HepG2 (cell line): ENCODE measurements around the gene FANCE. TPM values are rescaled to one million over a fixed set of nuclear protein-coding genes. Genes with fewer than 3 reads are reported as not detected.

Source experiments
- ATAC-seq: fragments of 200-7000 bp; cut with Tn5 transposase; 3 replicates; pipeline ENCODE4 v1.9.1; 2020; ENCODE audit warnings: mild to moderate bottlenecking, moderate library complexity
- BruUV-seq: library from RNA; stranded (reverse); fragments of 400-500 nt; replicated peaks from 2 replicates; lab custom pipeline; 2021; lab: Mats Ljungman, UMichigan
- CTCF ChIA-PET: fragments of 300-600 bp; formaldehyde crosslinking; extraction: SDS; loops from one replicate; lab custom pipeline; 2021; ENCODE audit warnings: low total read pairs, inconsistent platforms, low intra/inter-chr PET ratio; lab: Yijun Ruan, JAX
- POLR2A ChIA-PET: fragments of 350-600 bp; sonication (Branson Sonifier 250); formaldehyde crosslinking; loops from one replicate; lab custom pipeline; 2020; ENCODE audit warnings: antibody characterized with exemption, inconsistent platforms; lab: Yijun Ruan, JAX
- DNase-seq: peaks from one replicate; pipeline ENCODE4 v3.0.0-alpha.2; 2015; ENCODE audit warnings: low spot score
- FAIRE-seq: peaks from 3 replicates; lab custom pipeline; 2011; peaks lifted over from hg19 to GRCh38; lab: Jason Lieb, UNC
- H2AFZ ChIP-seq: one replicate; pipeline ENCODE4 v1.6.1; 2011; ENCODE audit warnings: low read length, inconsistent platforms
- H3K27ac ChIP-seq: fragments of 300-600 bp; 3 replicates; pipeline ENCODE4 v1.8.0; 2011; ENCODE audit warnings: mixed run types, mild to moderate bottlenecking, mixed read lengths, low read length, inconsistent platforms; ENCODE audit not compliant: insufficient read depth; ENCODE audit errors: extremely low read length
- H3K27me3 ChIP-seq, 2 experiments: fragments of 200-600 bp in 1 of 2; 2 replicates in 1 of 2; 3 replicates in 1 of 2; pipeline versions ENCODE4 v1.6.0 to v1.8.0; 2011; ENCODE audit warnings: low read length in 2 of 2, mild to moderate bottlenecking in 2 of 2, moderate library complexity in 2 of 2, inconsistent platforms in 1 of 2; ENCODE audit not compliant: insufficient read depth in 2 of 2, control insufficient read depth in 1 of 2
- H3K36me3 ChIP-seq, 2 experiments: fragments of 200-600 bp in 1 of 2; replicated peaks in 1 of 2; 2 replicates in 1 of 2; 3 replicates in 1 of 2; pipeline versions ENCODE4 v1.5.1 to v1.8.0; 2011; ENCODE audit warnings: low read length in 2 of 2, inconsistent platforms in 1 of 2; ENCODE audit not compliant: insufficient read depth in 2 of 2, control insufficient read depth in 1 of 2
- H3K4me1 ChIP-seq: 2 replicates; pipeline ENCODE4 v1.5.1; 2012; ENCODE audit warnings: low read length, inconsistent platforms; ENCODE audit not compliant: insufficient read depth
- H3K4me2 ChIP-seq: 2 replicates; pipeline ENCODE4 v1.6.0; 2011; ENCODE audit warnings: low read depth, low read length, inconsistent platforms
- H3K4me3 ChIP-seq, 3 experiments: fragments of 200-600 bp in 1 of 3; sonication (generic), shearing (Covaris generic) in 1 of 3; replicated peaks in 1 of 3; 2 replicates each; pipeline ENCODE4 v1.5.1; 2011 to 2016; ENCODE audit warnings: low read length in 3 of 3, inconsistent platforms in 2 of 3, low read depth in 2 of 3, mild to moderate bottlenecking in 2 of 3, control low read depth in 1 of 3, mixed read lengths in 1 of 3; ENCODE audit not compliant: insufficient read depth in 1 of 3
- H3K79me2 ChIP-seq: one replicate; pipeline ENCODE4 v1.6.1; 2011; ENCODE audit warnings: low read length, inconsistent platforms; ENCODE audit not compliant: insufficient read depth
- H3K9ac ChIP-seq: 2 replicates; pipeline ENCODE4 v1.6.0; 2011; ENCODE audit warnings: mild to moderate bottlenecking, low read depth, low read length, inconsistent platforms; ENCODE audit not compliant: insufficient read depth
- H3K9me3 ChIP-seq: 2 replicates; pipeline ENCODE4 v1.5.1; 2012; ENCODE audit warnings: mild to moderate bottlenecking, low read length
- H4K20me1 ChIP-seq: 2 replicates; pipeline ENCODE4 v1.6.0; 2011; ENCODE audit warnings: inconsistent platforms, mild to moderate bottlenecking, low read length, moderate library complexity; ENCODE audit not compliant: insufficient read depth
- ARID2 ChIP-seq: sonication (generic); formaldehyde crosslinking; IDR thresholded peaks from 2 replicates; pipeline ENCODE4 v1.8.1; 2022; ENCODE audit warnings: mild to moderate bottlenecking, missing genetic modification reagents, borderline replicate concordance
- ATF3 ChIP-seq: sonication (generic); formaldehyde crosslinking; IDR thresholded peaks from 2 replicates; pipeline ENCODE4 v1.4.0; 2020; ENCODE audit warnings: missing genetic modification reagents
- DBP ChIP-seq: sonication (generic); formaldehyde crosslinking; IDR thresholded peaks from 2 replicates; pipeline ENCODE4 v1.4.0; 2020; ENCODE audit warnings: missing genetic modification reagents; ENCODE audit errors: not compliant biosample characterization
- ELF3 ChIP-seq: IDR thresholded peaks from 2 replicates; pipeline ENCODE4 v1.6.1; 2016; ENCODE audit warnings: missing genetic modification reagents, missing compliant biosample characterization
- GABPB1 ChIP-seq: IDR thresholded peaks from 2 replicates; pipeline ENCODE4 v1.6.1; 2016; ENCODE audit warnings: mild to moderate bottlenecking, missing genetic modification reagents, moderate library complexity, missing compliant biosample characterization
- HNRNPLL ChIP-seq: fragments of 200-400 bp; formaldehyde crosslinking; IDR thresholded peaks from 2 replicates; pipeline ENCODE4 v1.6.1; 2017; ENCODE audit warnings: mild to moderate bottlenecking, low read depth, low read length; ENCODE audit not compliant: poor library complexity, severe bottlenecking
- MED1 ChIP-seq: sonication (generic); formaldehyde crosslinking; IDR thresholded peaks from 2 replicates; pipeline ENCODE4 v1.4.0; 2020; ENCODE audit warnings: missing genetic modification reagents
- THAP7 ChIP-seq: sonication (generic); formaldehyde crosslinking; IDR thresholded peaks from 2 replicates; pipeline ENCODE4 v1.8.1; 2023; ENCODE audit warnings: mild to moderate bottlenecking, missing genetic modification reagents
- ZNF251 ChIP-seq: sonication (generic); formaldehyde crosslinking; IDR thresholded peaks from 2 replicates; pipeline ENCODE4 v1.9.0; 2021; ENCODE audit warnings: mild to moderate bottlenecking, missing genetic modification reagents
- ZNF34 ChIP-seq: sonication (generic); formaldehyde crosslinking; IDR thresholded peaks from 2 replicates; pipeline ENCODE4 v1.4.0; 2020; ENCODE audit warnings: mild to moderate bottlenecking, missing genetic modification reagents, borderline replicate concordance
- ZNF773 ChIP-seq: sonication (generic); formaldehyde crosslinking; IDR thresholded peaks from 2 replicates; pipeline ENCODE4 v1.4.0; 2020; ENCODE audit warnings: missing genetic modification reagents, borderline replicate concordance
- ZNF878 ChIP-seq: sonication (generic); formaldehyde crosslinking; IDR thresholded peaks from 2 replicates; pipeline ENCODE4 v1.8.1; 2023; ENCODE audit warnings: mild to moderate bottlenecking, missing genetic modification reagents, moderate library complexity
- WGBS: methylation state at CpG from one replicate; pipeline ENCODE4 v1.1.6; 2017; ENCODE audit warnings: low lambda C conversion rate; 5-methylcytosine and 5-hydroxymethylcytosine counted together
- in situ Hi-C: cut with HindIII; loops from 2 replicates; pipeline ENCODE4 v1.10.0; 2017; ENCODE audit warnings: low pct_unique_long_range_greater_than_20kb; ENCODE audit not compliant: extremely low pct_ligation_motif_present
- intact Hi-C: fragments of 100-400 bp; cut with micrococcal nuclease; formaldehyde crosslinking; loops from one replicate; pipeline ENCODE4 v1.10.0; 2022; ENCODE audit not compliant: unreplicated experiment
- polyA plus RNA-seq, 8 experiments: library from polyadenylated mRNA; depleted of rRNA in 3 of 8; stranded (reverse) in 7 of 8; unstranded in 1 of 8; fragments of >200 nt; fragmentation: Illumina TruSeq in 4 of 8; extraction: Trizol in 4 of 8; gene quantifications; 2 replicates each; pipeline versions ENCODE4 v1.2.1 to v1.2.3, GENCODE V29; 2011 to 2016; ENCODE audit warnings: low read depth in 4 of 8, missing spikeins in 1 of 8, mixed read lengths in 1 of 8; ENCODE audit not compliant: insufficient read depth in 1 of 8
- total RNA-seq, 5 experiments: library from RNA; depleted of rRNA; stranded (reverse); fragments of >200 nt; fragmentation: Illumina TruSeq; extraction: Trizol; gene quantifications; 2 replicates each; pipeline ENCODE4 v1.2.3, GENCODE V29; 2016; ENCODE audit warnings: low read depth in 1 of 5
- TF ChIP-seq, protein P1 (sequence below): sonication (generic); formaldehyde crosslinking; IDR thresholded peaks from 2 replicates; pipeline ENCODE4 v1.5.1; 2020; ENCODE audit warnings: mild to moderate bottlenecking, missing genetic modification reagents, borderline replicate concordance
- TF ChIP-seq, protein P2 (sequence below): IDR thresholded peaks from 2 replicates; pipeline ENCODE4 v1.6.1; 2018; ENCODE audit warnings: missing genetic modification reagents

Gene FANCE
- total and polyA plus RNA-seq, 2 of the 13 experiments (the other 11 are each of a cell fraction or from before 2014, with no cell fraction given): 7.1 to 11.2 TPM

- 4% methylated on average over 14 of the region's 14 CpGs for WGBS
- in situ Hi-C loops (no loop called here), intact Hi-C loops (loop anchor here (1.0 kb wide), 4 partner anchors 30 to 152 kb away; partner anchors contain the start of genes DEF6 and PPARD)
- Histone ChIP-seq H3K4me2 (peak overlapping the region; percentile 2; the same call in 1 of the 2 replicates), H3K9ac (no peak overlapping the region), H3K36me3 (no peaks in the 10 kb centered on the region), H3K4me3 (no peak overlapping the region), H3K27ac (no peak overlapping the region), H3K9me3 (no peaks in the 10 kb centered on the region), H3K4me1 (peaks cover 45% of the 10 kb centered on the region), H4K20me1 (no peaks in the 10 kb centered on the region), H2AFZ (no peak overlapping the region), H3K79me2 (no peaks in the 10 kb centered on the region), H3K27me3 (peaks cover 7 to 25% of the 10 kb centered on the region in 2 experiments; a peak in 2 of 5 replicates)
- CTCF ChIA-PET: interaction anchor here (1.2 to 5.1 kb wide), 7 partner anchors 19 to 155 kb away, joined by 3 to 87 read pairs (median 7); partner anchors contain the start of genes DEF6, PPARD and RPL10A
- FAIRE-seq (peak; percentile 85), DNase-seq (peak; percentile 80), ATAC-seq (peak; percentile 76)
- BruUV-seq: no TSS peak
- POLR2A ChIA-PET: interaction anchor here (0.7 to 1.7 kb wide), 9 partner anchors 19 to 152 kb away, joined by 3 to 19 read pairs (median 5); partner anchors contain the start of genes DEF6, PPARD and RPL10A
- TF ChIP-seq ZNF773 (CRISPR knock-in tag) (no peak), ZNF34 (no peak), ATF3 (CRISPR knock-in tag) (no peak), THAP7 (CRISPR knock-in tag) (no peak), ELF3 (CRISPR knock-in tag) (peak; percentile 46; the same call in 1 of the 2 replicates), ZNF878 (CRISPR knock-in tag) (0 out of 2 replicates have a peak, but pooled peaks have one; percentile 42), HNRNPLL (no peak), GABPB1 (CRISPR knock-in tag) (0 out of 2 replicates have a peak, but pooled peaks have one; percentile 10), ARID2 (CRISPR knock-in tag) (no peak), MED1 (CRISPR knock-in tag) (0 out of 2 replicates have a peak, but pooled peaks have one; percentile 31), ZNF251 (CRISPR knock-in tag) (no peak), DBP (CRISPR knock-in tag) (no peak)
- TF ChIP-seq, protein P1, sequence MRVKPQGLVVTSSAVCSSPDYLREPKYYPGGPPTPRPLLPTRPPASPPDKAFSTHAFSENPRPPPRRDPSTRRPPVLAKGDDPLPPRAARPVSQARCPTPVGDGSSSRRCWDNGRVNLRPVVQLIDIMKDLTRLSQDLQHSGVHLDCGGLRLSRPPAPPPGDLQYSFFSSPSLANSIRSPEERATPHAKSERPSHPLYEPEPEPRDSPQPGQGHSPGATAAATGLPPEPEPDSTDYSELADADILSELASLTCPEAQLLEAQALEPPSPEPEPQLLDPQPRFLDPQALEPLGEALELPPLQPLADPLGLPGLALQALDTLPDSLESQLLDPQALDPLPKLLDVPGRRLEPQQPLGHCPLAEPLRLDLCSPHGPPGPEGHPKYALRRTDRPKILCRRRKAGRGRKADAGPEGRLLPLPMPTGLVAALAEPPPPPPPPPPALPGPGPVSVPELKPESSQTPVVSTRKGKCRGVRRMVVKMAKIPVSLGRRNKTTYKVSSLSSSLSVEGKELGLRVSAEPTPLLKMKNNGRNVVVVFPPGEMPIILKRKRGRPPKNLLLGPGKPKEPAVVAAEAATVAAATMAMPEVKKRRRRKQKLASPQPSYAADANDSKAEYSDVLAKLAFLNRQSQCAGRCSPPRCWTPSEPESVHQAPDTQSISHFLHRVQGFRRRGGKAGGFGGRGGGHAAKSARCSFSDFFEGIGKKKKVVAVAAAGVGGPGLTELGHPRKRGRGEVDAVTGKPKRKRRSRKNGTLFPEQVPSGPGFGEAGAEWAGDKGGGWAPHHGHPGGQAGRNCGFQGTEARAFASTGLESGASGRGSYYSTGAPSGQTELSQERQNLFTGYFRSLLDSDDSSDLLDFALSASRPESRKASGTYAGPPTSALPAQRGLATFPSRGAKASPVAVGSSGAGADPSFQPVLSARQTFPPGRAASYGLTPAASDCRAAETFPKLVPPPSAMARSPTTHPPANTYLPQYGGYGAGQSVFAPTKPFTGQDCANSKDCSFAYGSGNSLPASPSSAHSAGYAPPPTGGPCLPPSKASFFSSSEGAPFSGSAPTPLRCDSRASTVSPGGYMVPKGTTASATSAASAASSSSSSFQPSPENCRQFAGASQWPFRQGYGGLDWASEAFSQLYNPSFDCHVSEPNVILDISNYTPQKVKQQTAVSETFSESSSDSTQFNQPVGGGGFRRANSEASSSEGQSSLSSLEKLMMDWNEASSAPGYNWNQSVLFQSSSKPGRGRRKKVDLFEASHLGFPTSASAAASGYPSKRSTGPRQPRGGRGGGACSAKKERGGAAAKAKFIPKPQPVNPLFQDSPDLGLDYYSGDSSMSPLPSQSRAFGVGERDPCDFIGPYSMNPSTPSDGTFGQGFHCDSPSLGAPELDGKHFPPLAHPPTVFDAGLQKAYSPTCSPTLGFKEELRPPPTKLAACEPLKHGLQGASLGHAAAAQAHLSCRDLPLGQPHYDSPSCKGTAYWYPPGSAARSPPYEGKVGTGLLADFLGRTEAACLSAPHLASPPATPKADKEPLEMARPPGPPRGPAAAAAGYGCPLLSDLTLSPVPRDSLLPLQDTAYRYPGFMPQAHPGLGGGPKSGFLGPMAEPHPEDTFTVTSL: no peak
- TF ChIP-seq, protein P2, sequence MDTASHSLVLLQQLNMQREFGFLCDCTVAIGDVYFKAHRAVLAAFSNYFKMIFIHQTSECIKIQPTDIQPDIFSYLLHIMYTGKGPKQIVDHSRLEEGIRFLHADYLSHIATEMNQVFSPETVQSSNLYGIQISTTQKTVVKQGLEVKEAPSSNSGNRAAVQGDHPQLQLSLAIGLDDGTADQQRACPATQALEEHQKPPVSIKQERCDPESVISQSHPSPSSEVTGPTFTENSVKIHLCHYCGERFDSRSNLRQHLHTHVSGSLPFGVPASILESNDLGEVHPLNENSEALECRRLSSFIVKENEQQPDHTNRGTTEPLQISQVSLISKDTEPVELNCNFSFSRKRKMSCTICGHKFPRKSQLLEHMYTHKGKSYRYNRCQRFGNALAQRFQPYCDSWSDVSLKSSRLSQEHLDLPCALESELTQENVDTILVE (CRISPR knock-in tag): no peak
These were observed 2.8 kb upstream of the FANCE start for GRCh38 chr6:35449287-35449881.
